ENCODE measurements around the gene CORO6. TPM values are rescaled to one million over a fixed set of nuclear protein-coding genes. Genes with fewer than 3 reads are reported as not detected.

The CORO6 gene
- total RNA-seq, 5 donors from 2014 or later (not counting 1 experiment from before 2014, with no cell fraction given): 2.4 to 4.1 (median 3.6) TPM

DNA sequence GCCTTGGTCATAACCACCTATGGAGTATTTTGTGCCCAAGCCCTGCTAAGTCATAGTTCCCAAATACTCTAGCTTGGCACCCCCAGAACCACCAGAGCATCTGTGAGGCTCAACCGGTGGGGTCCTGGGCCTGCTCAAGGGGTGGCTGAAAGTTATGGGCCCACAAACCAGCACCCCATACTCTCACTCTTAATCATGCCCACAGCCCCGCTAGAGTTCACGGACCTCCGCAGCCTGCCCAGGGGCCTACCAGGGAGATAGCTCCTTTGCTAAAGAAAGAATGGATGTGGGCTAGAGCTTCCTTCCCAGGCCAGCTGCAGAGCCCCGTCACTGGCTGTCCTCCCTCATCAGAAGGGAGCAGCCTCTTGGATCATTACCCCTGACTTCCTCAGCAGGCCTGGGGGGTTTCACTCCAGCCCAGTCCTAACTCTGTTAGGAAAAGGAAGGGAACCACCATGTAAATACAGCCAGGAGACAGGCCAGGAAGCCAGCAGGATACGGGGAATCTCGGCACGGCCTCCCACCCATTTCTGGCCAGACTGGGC lies 34.6 kb downstream of the CORO6 start:
- Mint-ChIP-seq H3K36me3 (no peaks in the 10 kb centered on the region), H3K4me3 (peak overlapping the region; percentile 87 to 93 (median 89)), H3K27ac (peak overlapping the region; percentile 92 to 94), H3K9me3 (no peaks in the 10 kb centered on the region), H3K4me1 (peaks cover 69 to 78% (median 75%) of the 10 kb centered on the region in 3 donors), H3K27me3 (no peaks in the 10 kb centered on the region)
- WGBS (ENCODE audit: insufficient coverage): 3% methylated on average over 3 of the region's 8 CpGs
- H3K9me3 ChIP-seq: no peaks in the 10 kb centered on the region
- H3K27ac ChIP-seq (ENCODE audit: low read length): peak overlapping the region; percentile 11
- CTCF ChIA-PET: interaction anchor here in 1 of 2 donors (0.9 to 2.0 kb wide), 3 partner anchors 20 to 32 kb away, joined by 3 to 10 read pairs (median 4); partner anchors contain the start of gene TP53I13
- no peaks in the 10 kb centered on the region for H3K27me3 ChIP-seq (replicated peaks in 1 of 2; ENCODE audit: control insufficient read depth in 2 of 2, extremely low read depth in 1 of 2, insufficient read depth in 2 of 2, low read length in 1 of 2)
- peaks cover under 1 to 6% of the 10 kb centered on the region in 2 donors for H3K36me3 ChIP-seq (ENCODE audit: control insufficient read depth in 2 of 2, extremely low read depth in 1 of 2, insufficient read depth in 1 of 2, low read length in 1 of 2)
- no peak for DNase-seq
- ATAC-seq (replicated peaks in 1 of 4): no peak
- H3K4me1 ChIP-seq (ENCODE audit: control insufficient read depth in 1 of 2, extremely low read depth in 1 of 2, insufficient read depth in 2 of 2, low read length in 2 of 2): peaks cover 37 to 81% of the 10 kb centered on the region in 2 experiments
- H3K4me3 ChIP-seq (ENCODE audit: control insufficient read depth in 1 of 2, extremely low read depth in 1 of 2, low read length in 1 of 2): peak overlapping the region; percentile 75 to 80
- POLR2A ChIA-PET: no interaction called here

DNA sequence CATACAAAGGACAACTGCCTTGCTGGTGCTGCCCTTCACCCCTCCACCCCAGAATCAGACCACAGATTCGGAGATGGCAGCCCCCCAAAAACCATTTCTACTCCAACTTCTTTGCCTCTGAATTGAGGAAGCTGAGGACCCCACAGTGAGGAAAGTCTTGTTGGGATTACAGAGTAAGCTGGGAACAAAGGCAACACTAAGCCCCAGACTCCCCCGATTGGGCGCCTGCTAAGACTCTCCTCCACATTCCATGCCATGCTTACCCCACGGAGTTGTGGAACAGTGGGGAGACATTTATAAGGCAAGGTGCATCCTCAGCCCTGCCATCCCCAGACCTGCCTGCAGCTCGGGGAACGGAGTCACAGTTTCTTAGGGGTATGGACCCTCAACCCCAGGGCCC lies 35.1 kb downstream of the CORO6 start:
- H3K36me3 ChIP-seq (ENCODE audit: control insufficient read depth in 2 of 2, extremely low read depth in 1 of 2, insufficient read depth in 1 of 2, low read length in 1 of 2): peaks cover 5 to 11% of the 10 kb centered on the region in 2 donors
- H3K27me3 ChIP-seq (replicated peaks in 1 of 2; ENCODE audit: control insufficient read depth in 2 of 2, extremely low read depth in 1 of 2, insufficient read depth in 2 of 2, low read length in 1 of 2): no peaks in the 10 kb centered on the region
- no peaks in the 10 kb centered on the region for H3K9me3 ChIP-seq
- Mint-ChIP-seq H3K4me1 (peaks cover 69 to 75% (median 72%) of the 10 kb centered on the region in 3 donors), H3K27ac (peak overlapping the region; percentile 92 to 94), H3K4me3 (peak overlapping the region; percentile 87 to 93 (median 89)), H3K9me3 (no peaks in the 10 kb centered on the region), H3K27me3 (no peaks in the 10 kb centered on the region), H3K36me3 (no peaks in the 10 kb centered on the region)
- 75% methylated on average over 2 of the region's 6 CpGs for WGBS (ENCODE audit: insufficient coverage)
- peaks cover 36 to 77% of the 10 kb centered on the region in 2 experiments for H3K4me1 ChIP-seq (ENCODE audit: control insufficient read depth in 1 of 2, extremely low read depth in 1 of 2, insufficient read depth in 2 of 2, low read length in 2 of 2)
- H3K4me3 ChIP-seq (ENCODE audit: control insufficient read depth in 1 of 2, extremely low read depth in 1 of 2, low read length in 1 of 2): peak overlapping the region in 1 of 2 donors; percentile 75
- no peak for ATAC-seq (replicated peaks in 1 of 4)
- H3K27ac ChIP-seq (ENCODE audit: low read length): no peak overlapping the region
- DNase-seq: no peak
- POLR2A ChIA-PET: no interaction called here
- CTCF ChIA-PET: interaction anchor here in 1 of 2 donors (0.9 to 2.0 kb wide), 3 partner anchors 19 to 33 kb away, joined by 3 to 10 read pairs (median 4); partner anchors contain the start of gene TP53I13

DNA sequence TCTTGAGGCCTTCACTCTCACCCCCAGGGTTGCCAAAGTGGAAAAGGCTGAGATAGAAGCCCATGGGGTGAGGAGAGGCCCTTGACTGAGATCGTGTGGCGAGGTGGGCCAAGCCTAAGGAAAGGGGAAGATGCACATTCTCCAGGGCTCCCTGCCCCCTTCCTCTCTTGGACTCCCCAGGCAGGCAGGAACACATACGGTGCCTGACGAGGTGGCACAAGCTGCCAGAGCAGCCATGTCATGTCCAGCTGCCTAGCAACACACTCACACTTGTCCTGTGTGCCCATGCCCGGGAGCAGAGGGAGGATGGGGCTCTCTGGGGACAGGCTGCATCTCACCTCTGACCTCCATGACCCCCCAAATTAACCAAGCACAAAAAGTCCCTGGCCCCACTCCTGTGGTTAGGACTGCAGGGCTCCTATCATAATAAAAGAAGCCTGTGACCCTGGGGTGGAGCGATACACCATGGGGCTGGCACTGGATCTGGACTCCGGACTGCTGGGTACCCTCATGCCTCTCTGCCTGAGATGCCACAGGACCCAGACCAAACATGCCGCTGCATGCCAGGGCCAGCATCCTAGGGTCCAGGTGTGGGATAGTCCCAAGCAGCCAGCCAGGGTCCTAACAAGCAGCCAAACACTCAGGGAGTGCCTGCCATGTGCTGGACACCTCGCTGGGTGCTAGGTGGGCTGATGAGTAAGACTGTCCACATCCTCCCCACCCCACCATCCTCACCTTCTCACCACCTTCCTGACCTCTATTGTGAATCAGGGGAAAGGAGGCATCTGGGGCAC lies 35.8 kb downstream of the CORO6 start:
- Mint-ChIP-seq H3K4me3 (peak overlapping the region; percentile 87 to 93 (median 89)), H3K36me3 (peaks cover 3% of the 10 kb centered on the region), H3K27me3 (no peaks in the 10 kb centered on the region), H3K27ac (peak overlapping the region; percentile 92 to 94), H3K4me1 (peaks cover 65 to 68% (median 68%) of the 10 kb centered on the region in 3 donors), H3K9me3 (no peaks in the 10 kb centered on the region)
- DNase-seq (no peak), ATAC-seq (replicated peaks in 1 of 4) (no peak)
- ChIA-PET CTCF (interaction anchor here in 1 of 2 donors (0.6 to 2.0 kb wide), 3 partner anchors 19 to 191 kb away, joined by 3 to 10 read pairs (median 4); partner anchors contain the start of gene TP53I13), POLR2A (no interaction called here)
- Histone ChIP-seq H3K27ac (ENCODE audit: low read length) (no peak overlapping the region), H3K27me3 (replicated peaks in 1 of 2; ENCODE audit: control insufficient read depth in 2 of 2, extremely low read depth in 1 of 2, insufficient read depth in 2 of 2, low read length in 1 of 2) (no peaks in the 10 kb centered on the region), H3K9me3 (no peaks in the 10 kb centered on the region), H3K4me1 (ENCODE audit: control insufficient read depth in 1 of 2, extremely low read depth in 1 of 2, insufficient read depth in 2 of 2, low read length in 2 of 2) (peaks cover 30 to 70% of the 10 kb centered on the region in 2 experiments), H3K4me3 (ENCODE audit: control insufficient read depth in 1 of 2, extremely low read depth in 1 of 2, low read length in 1 of 2) (no peak overlapping the region), H3K36me3 (ENCODE audit: control insufficient read depth in 2 of 2, extremely low read depth in 1 of 2, insufficient read depth in 1 of 2, low read length in 1 of 2) (peaks cover 6 to 17% of the 10 kb centered on the region in 2 donors)
- WGBS (ENCODE audit: insufficient coverage): 96% methylated on average over 3 of the region's 9 CpGs

- 55% methylated on average over 3 of the region's 8 CpGs for WGBS (ENCODE audit: insufficient coverage)
- H3K27ac Mint-ChIP-seq: peak overlapping the region; percentile 66 to 86
- Histone ChIP-seq H3K27me3 (replicated peaks in 1 of 2; ENCODE audit: control insufficient read depth in 2 of 2, extremely low read depth in 1 of 2, insufficient read depth in 2 of 2, low read length in 1 of 2) (no peaks in the 10 kb centered on the region), H3K9me3 (no peaks in the 10 kb centered on the region), H3K4me1 (ENCODE audit: control insufficient read depth in 1 of 2, extremely low read depth in 1 of 2, insufficient read depth in 2 of 2, low read length in 2 of 2) (peaks cover 18 to 64% of the 10 kb centered on the region in 2 experiments), H3K4me3 (ENCODE audit: control insufficient read depth in 1 of 2, extremely low read depth in 1 of 2, low read length in 1 of 2) (peak overlapping the region in 1 of 2 donors; percentile 56), H3K27ac (ENCODE audit: low read length) (peak overlapping the region; percentile 28), H3K36me3 (ENCODE audit: control insufficient read depth in 2 of 2, extremely low read depth in 1 of 2, insufficient read depth in 1 of 2, low read length in 1 of 2) (peaks cover 15 to 22% of the 10 kb centered on the region in 2 donors)
- H3K4me1 Mint-ChIP-seq: peaks cover 55 to 56% (median 56%) of the 10 kb centered on the region in 3 donors
- ATAC-seq (replicated peaks in 1 of 4) (no peak), DNase-seq (peak in 6 of 35 experiments; percentile 11 to 55 (median 36))
- ChIA-PET CTCF (interaction anchor here (0.7 to 1.6 kb wide), 4 partner anchors 30 to 758 kb away, joined by 3 to 5 read pairs (median 4); no protein-coding TSS in a partner anchor), POLR2A (no interaction called here)
- peak overlapping the region in 2 of 3 donors; percentile 39 to 48 for H3K4me3 Mint-ChIP-seq
- H3K36me3 Mint-ChIP-seq: peaks cover 6% of the 10 kb centered on the region
- H3K9me3 Mint-ChIP-seq: no peaks in the 10 kb centered on the region
- no peaks in the 10 kb centered on the region for H3K27me3 Mint-ChIP-seq
Observed at GRCh38 chr17:29585080-29585751, 37.5 kb downstream of the CORO6 start.

DNA sequence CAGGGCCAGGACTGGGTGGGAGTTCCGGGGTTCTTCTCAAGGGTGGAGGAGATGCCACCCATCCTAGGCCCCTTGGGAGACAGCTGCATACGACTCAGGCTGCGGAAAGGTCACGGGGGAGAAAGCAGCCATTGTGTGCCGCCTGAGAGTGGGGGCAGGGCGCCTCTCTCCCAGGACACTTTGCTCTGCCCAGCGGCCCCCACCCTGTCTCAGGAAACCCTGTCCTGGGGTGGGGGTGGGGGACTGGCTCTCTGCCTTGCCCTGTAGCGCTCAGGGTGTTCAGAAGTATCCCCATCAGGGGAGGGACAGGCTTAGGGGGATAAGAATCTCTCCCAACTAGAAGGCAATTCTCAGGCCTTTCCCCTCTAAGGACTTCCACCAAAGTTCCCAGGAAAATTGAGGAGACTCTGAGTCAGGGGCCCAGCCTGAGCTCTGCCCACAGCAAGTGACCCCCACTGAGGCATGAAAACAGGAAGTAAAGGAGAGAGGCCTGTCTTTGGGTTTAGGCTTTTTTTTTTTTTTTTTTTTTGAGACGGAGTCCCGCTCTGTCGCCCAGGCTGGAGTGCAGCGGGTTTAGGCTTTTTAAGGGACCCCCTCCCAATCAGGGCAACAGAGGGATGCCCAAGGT lies 38.1 kb downstream of the CORO6 start:
- H3K4me3 ChIP-seq (ENCODE audit: control insufficient read depth in 1 of 2, extremely low read depth in 1 of 2, low read length in 1 of 2): peak overlapping the region in 1 of 2 donors; percentile 56
- no peak for ATAC-seq (replicated peaks in 1 of 4)
- no peak overlapping the region for H3K4me3 Mint-ChIP-seq
- H3K4me1 ChIP-seq (ENCODE audit: control insufficient read depth in 1 of 2, extremely low read depth in 1 of 2, insufficient read depth in 2 of 2, low read length in 2 of 2): peaks cover 14 to 62% of the 10 kb centered on the region in 2 experiments
- peak overlapping the region; percentile 26 for H3K27ac ChIP-seq (ENCODE audit: low read length)
- peaks cover 15 to 27% of the 10 kb centered on the region in 2 donors for H3K36me3 ChIP-seq (ENCODE audit: control insufficient read depth in 2 of 2, extremely low read depth in 1 of 2, insufficient read depth in 1 of 2, low read length in 1 of 2)
- no peaks in the 10 kb centered on the region for H3K27me3 Mint-ChIP-seq
- peak overlapping the region; percentile 76 to 86 for H3K27ac Mint-ChIP-seq
- WGBS (ENCODE audit: insufficient coverage): 100% methylated on average over 3 of the region's 12 CpGs
- no peaks in the 10 kb centered on the region for H3K9me3 Mint-ChIP-seq
- H3K4me1 Mint-ChIP-seq: peaks cover 51 to 55% (median 55%) of the 10 kb centered on the region in 3 donors
- peaks cover 10% of the 10 kb centered on the region for H3K36me3 Mint-ChIP-seq
- no peaks in the 10 kb centered on the region for H3K27me3 ChIP-seq (replicated peaks in 1 of 2; ENCODE audit: control insufficient read depth in 2 of 2, extremely low read depth in 1 of 2, insufficient read depth in 2 of 2, low read length in 1 of 2)
- POLR2A ChIA-PET: no interaction called here
- CTCF ChIA-PET: interaction anchor here (0.7 to 1.6 kb wide), 3 partner anchors 31 to 757 kb away, joined by 3 to 5 read pairs (median 3); no protein-coding TSS in a partner anchor
- DNase-seq: no peak
- no peaks in the 10 kb centered on the region for H3K9me3 ChIP-seq

All from T-cell (primary cell).